OCI-LY1 (cell line): ENCODE results near the gene PLEKHD1.

ENCODE experiments used
- CTCF ChIP-seq: fragments of 200-600 bp; sonication (generic), shearing (Covaris generic); IDR thresholded peaks from 2 replicates; pipeline ENCODE4 v1.5.1; 2017; ENCODE audit warnings: mild to moderate bottlenecking, antibody characterized with exemption, low read length, moderate library complexity, mixed read lengths
- EZH2 ChIP-seq: fragments of 200-600 bp; sonication (generic), shearing (Covaris generic); IDR thresholded peaks from 2 replicates; pipeline ENCODE4 v1.8.0; 2017; ENCODE audit warnings: borderline replicate concordance, mixed run types, mild to moderate bottlenecking, antibody characterized with exemption, low read length, moderate library complexity, mixed read lengths

GRCh38 chr14:69580009-69580577 is 95.6 kb downstream of the PLEKHD1 start:
- TF ChIP-seq CTCF = peak; percentile 61
- no peak for TF ChIP-seq EZH2
